NCI-H146 treated with DMSO at 0.1 percent for 48 hours (cell line): ENCODE measurements around the gene ELMO1.

Source experiments
- DNase-seq: peaks from one replicate; lab custom pipeline; 2025; ENCODE audit not compliant: unreplicated experiment; lab: John Stamatoyannopoulos, UW

The ELMO1 gene

GRCh38 chr7:37432281-37432920, 16.3 kb downstream of the ELMO1 start:
- no peak for DNase-seq

GRCh38 chr7:37431413-37431812, 17.3 kb downstream of the ELMO1 start:
- no peak for DNase-seq

GRCh38 chr7:37430640-37431039, 18.0 kb downstream of the ELMO1 start:
- DNase-seq = no peak

GRCh38 chr7:37430171-37430570, 18.5 kb downstream of the ELMO1 start:
- no peak for DNase-seq

- no peak for DNase-seq
Measured at GRCh38 chr7:37429435-37429791, 19.3 kb downstream of the ELMO1 start.

GRCh38 chr7:37428681-37429434, 19.8 kb downstream of the ELMO1 start:
- no peak for DNase-seq

GRCh38 chr7:37427276-37427940, 21.3 kb downstream of the ELMO1 start:
- no peak for DNase-seq

GRCh38 chr7:37425498-37425897, 23.2 kb downstream of the ELMO1 start:
- DNase-seq = no peak

GRCh38 chr7:37424995-37425394, 23.7 kb downstream of the ELMO1 start:
- DNase-seq = no peak

GRCh38 chr7:37424521-37424920, 24.1 kb downstream of the ELMO1 start:
- DNase-seq = no peak

- DNase-seq = no peak
Measured at GRCh38 chr7:37421861-37422500, 26.7 kb downstream of the ELMO1 start.

GRCh38 chr7:37420946-37421695, 27.5 kb downstream of the ELMO1 start:
- DNase-seq = no peak

GRCh38 chr7:37419496-37419895, 29.2 kb downstream of the ELMO1 start:
- DNase-seq = no peak

- no peak for DNase-seq
Measured at GRCh38 chr7:37418381-37418780, 30.3 kb downstream of the ELMO1 start.

GRCh38 chr7:37417107-37417474, 31.6 kb downstream of the ELMO1 start:
- DNase-seq = no peak

GRCh38 chr7:37416378-37417106, 32.1 kb downstream of the ELMO1 start:
- no peak for DNase-seq

GRCh38 chr7:37415629-37416028, 33.0 kb downstream of the ELMO1 start:
- DNase-seq = no peak

GRCh38 chr7:37414352-37414983, 34.2 kb downstream of the ELMO1 start:
- no peak for DNase-seq

GRCh38 chr7:37411444-37412034, 37.1 kb downstream of the ELMO1 start:
- no peak for DNase-seq
